Measurements from ENCODE around the gene STAB1.
A peak's percentile ranks its signal among the peaks of the same experiment; 100 is the strongest.

DNA sequence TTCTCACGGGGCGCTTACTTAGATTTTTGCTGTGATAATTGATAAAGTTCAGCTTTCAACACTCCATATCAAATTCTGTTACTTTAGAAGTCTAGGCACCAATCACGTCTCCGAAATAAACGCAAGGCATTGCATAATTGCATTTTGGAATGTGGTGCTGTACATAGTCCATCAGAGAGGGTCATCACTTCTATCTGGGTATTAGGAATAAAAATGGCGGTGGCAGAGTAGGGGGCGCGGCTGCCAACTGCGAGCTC is 40.9 kb downstream of the STAB1 start:
- TF ChIP-seq, protein P1, sequence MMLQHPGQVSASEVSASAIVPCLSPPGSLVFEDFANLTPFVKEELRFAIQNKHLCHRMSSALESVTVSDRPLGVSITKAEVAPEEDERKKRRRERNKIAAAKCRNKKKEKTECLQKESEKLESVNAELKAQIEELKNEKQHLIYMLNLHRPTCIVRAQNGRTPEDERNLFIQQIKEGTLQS (IDR thresholded peaks at IDR 0.05; ENCODE audit: borderline replicate concordance, extremely low read depth, low read depth, low read length), result no peak
- TF ChIP-seq EP300 (IDR thresholded peaks at IDR 0.05; ENCODE audit: borderline replicate concordance in 1 of 2, control insufficient read depth in 1 of 2, low read depth in 2 of 2, low read length in 2 of 2) (no peak), POLR2A (IDR thresholded peaks at IDR 0.05; ENCODE audit: low read depth, low read length) (no peak), YY1 (IDR thresholded peaks at IDR 0.05; ENCODE audit: low read depth, low read length) (peak; percentile 86), PAX8 (IDR thresholded peaks at IDR 0.05) (no peak), POLR2AphosphoS5 (IDR thresholded peaks at IDR 0.05; ENCODE audit: low read length) (no peak), KAT2A (conservative IDR thresholded peaks at IDR 0.05; ENCODE audit: control insufficient read depth, low read depth, low read length) (no peak), IKZF2 (IDR thresholded peaks at IDR 0.05) (no peak), HDAC2 (IDR thresholded peaks at IDR 0.05) (no peak), FOS (IDR thresholded peaks at IDR 0.05; ENCODE audit: borderline replicate concordance, extremely low read depth, insufficient read length) (no peak), NFYB (IDR thresholded peaks at IDR 0.05; ENCODE audit: insufficient read depth, low read depth, low read length) (no peak)
- TF ChIP-seq, protein P2, sequence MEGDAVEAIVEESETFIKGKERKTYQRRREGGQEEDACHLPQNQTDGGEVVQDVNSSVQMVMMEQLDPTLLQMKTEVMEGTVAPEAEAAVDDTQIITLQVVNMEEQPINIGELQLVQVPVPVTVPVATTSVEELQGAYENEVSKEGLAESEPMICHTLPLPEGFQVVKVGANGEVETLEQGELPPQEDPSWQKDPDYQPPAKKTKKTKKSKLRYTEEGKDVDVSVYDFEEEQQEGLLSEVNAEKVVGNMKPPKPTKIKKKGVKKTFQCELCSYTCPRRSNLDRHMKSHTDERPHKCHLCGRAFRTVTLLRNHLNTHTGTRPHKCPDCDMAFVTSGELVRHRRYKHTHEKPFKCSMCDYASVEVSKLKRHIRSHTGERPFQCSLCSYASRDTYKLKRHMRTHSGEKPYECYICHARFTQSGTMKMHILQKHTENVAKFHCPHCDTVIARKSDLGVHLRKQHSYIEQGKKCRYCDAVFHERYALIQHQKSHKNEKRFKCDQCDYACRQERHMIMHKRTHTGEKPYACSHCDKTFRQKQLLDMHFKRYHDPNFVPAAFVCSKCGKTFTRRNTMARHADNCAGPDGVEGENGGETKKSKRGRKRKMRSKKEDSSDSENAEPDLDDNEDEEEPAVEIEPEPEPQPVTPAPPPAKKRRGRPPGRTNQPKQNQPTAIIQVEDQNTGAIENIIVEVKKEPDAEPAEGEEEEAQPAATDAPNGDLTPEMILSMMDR (IDR thresholded peaks at IDR 0.05 in 2 of 3, conservative IDR thresholded peaks at IDR 0.05 in 1 of 3; ENCODE audit: control insufficient read depth in 2 of 3, extremely low read depth in 1 of 3, insufficient read depth in 1 of 3, low read depth in 3 of 3, low read length in 3 of 3), result no peak
- TF ChIP-seq, protein P3, sequence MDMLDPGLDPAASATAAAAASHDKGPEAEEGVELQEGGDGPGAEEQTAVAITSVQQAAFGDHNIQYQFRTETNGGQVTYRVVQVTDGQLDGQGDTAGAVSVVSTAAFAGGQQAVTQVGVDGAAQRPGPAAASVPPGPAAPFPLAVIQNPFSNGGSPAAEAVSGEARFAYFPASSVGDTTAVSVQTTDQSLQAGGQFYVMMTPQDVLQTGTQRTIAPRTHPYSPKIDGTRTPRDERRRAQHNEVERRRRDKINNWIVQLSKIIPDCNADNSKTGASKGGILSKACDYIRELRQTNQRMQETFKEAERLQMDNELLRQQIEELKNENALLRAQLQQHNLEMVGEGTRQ (IDR thresholded peaks at IDR 0.05; ENCODE audit: borderline replicate concordance, low read depth, low read length), result no peak

All from GM12878 (cell line).